Medulla oblongata (tissue), 1 donor: ENCODE measurements around the gene VPS4A.
"Not testable (repeated sequence)": the region's sequence is repeated elsewhere in the genome, so short reads cannot be mapped to it uniquely, and the experiment has no call there.

Experiments
- DNase-seq: peaks from one replicate; pipeline ENCODE4 v3.0.0-alpha.2; 2015; ENCODE audit errors: extremely low spot score

Gene VPS4A

DNA sequence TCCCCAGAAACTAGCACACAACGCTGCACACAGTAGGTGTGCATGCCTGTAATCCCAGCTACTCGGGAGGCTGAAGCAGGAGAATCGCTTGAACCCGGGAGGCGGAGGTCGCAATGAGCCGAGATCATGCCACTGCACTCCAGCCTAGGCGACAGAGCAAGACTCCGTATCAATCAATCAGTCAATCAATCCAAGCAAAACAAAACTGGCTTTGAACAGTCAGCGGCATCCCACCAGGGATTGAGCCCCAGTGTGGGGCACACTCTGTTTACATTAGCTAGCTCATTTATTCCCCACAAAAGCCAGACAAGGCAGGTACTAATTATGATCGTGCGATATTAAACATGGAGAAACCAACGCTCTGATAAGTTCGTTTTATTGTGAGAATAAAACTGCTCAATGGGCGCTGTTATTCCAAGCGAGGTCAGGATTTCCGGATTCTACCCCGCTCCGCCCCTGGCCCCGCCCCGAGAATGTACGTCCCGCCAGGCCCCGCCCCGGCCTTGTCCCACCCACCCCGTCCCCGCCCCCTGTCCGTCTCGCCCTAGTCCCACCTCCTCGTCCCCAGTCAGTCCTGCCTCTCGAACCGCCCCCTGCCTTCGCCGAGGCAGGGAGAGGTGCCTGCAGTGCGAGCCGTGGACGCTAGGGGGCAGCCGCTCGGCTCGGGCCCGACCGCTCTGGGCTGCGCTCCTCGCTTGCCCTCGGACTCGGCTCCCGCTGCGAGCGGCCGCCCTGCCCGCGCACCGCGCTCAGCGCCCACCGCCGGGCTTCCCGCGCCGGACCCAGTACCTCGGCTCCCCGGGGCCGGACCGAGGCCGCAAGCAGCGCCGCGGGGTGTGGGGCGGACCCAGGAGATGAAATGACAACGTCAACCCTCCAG is at the start of gene VPS4A:
Gene VPS4A (plus strand): TSS at position 698 of the 880 bp plus-strand sequence. CDS start 162 bp downstream, at position 860.
- DNase-seq, result peak; percentile 98

DNA sequence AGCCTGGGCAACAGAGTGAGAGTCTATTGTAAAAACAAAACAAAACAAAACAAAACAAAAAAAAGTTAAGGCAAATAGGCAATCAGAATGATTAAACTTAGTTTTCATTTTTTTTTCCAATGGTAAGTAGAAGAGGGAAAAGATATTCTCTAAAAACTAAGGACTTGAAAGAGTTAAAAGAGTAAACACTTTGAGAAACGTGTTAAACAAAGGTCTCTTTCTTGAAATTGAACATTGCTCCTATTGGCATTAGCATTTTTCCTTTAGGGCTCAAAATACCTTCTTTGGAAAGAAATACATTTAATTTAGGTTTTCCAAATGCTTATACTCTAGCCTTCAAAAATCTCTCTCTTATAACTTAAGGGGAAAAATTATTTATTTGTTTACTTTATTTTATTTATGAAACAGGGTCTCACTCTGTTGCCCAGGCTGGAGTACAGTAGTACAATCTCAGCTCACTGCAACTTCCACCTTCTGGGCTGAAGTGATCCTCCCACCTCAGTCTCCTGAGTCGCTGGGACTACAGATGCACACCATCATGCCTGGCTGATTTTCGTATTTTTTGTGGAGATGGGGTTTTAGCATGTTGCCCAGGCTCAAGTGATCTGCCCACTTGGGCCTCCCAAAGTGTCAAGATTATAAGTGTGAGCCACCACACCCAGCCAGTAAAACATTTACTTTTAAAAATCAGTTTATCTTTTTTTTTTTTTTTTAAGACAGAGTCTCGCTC is 44.7 kb upstream of the VPS4A start:
- no peak for DNase-seq

DNA sequence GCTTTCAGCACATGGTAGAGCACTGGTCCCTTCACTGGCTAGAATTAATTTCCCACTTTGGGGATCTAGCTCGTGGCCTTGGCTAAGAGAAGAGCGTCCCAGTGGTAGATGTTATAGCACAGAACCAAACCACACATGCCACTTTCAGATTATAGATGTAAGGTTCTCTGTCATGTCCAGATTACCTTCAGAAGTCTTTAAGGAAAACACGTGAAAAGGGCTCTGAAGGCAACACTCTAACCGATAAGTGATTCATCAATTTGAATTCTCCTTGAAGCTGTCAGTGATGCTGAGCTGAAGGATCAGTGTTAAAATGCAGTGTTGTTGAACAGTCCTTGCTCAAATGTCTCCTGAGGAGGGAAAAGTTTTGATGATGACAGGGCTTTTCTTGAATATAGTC is 43.5 kb upstream of the VPS4A start:
- no peak for DNase-seq

DNA sequence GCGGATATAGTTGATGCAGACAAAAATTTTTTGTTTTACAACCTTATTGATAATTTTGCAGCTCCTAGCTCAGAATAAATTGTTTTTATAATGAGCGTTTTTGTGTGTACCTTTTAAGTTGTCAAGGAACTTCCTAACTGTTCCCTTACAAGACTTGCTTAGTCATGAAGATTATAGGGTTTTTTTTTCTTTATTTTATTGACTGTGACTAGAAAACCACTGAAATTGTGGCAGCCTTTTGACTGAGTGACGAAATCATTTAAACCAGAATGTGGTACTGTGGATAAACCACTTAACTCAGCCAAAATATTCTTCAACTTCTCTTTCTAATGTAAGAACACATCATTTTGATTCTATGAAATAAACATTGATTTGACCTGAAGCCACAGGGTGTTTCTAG is 40.8 kb upstream of the VPS4A start:
- DNase-seq, result no peak

DNA sequence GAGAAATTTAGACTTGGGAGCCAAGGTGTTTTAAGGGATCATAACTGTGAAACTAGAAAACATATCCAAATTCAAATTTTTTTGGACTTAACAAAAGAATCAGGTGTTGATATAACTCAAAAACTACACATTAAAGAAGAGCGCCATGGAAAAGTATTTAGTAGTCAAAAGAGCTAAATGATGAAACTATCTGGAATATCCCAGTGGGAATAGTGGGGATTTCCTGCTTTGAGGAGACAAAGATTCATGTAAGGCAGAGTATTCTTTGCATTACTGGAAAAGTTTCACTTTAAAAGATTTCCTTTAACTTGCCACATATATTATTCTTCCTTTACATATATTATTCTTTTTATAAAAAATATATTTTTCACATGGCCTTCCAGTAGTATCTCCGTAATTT is 40.3 kb upstream of the VPS4A start:
- DNase-seq, result no peak

DNA sequence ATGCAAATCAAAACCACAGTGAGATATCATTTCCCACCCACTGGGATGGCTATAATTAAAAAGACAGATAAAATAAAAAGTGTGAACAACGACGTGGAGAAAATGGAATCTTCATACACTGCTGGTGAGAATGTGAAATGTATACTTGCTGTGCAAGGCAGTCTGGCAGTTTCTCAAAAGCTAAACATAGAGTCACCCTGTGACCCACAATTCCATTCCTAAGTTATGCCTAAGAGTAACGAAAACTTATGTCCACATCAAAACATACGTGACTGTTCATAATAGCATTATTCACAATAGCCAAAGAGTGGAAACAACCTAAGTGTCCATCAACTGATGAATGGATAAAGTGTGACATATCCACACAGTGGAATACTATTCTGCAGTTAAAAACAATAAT is 38.1 kb upstream of the VPS4A start:
- no peak for DNase-seq

DNA sequence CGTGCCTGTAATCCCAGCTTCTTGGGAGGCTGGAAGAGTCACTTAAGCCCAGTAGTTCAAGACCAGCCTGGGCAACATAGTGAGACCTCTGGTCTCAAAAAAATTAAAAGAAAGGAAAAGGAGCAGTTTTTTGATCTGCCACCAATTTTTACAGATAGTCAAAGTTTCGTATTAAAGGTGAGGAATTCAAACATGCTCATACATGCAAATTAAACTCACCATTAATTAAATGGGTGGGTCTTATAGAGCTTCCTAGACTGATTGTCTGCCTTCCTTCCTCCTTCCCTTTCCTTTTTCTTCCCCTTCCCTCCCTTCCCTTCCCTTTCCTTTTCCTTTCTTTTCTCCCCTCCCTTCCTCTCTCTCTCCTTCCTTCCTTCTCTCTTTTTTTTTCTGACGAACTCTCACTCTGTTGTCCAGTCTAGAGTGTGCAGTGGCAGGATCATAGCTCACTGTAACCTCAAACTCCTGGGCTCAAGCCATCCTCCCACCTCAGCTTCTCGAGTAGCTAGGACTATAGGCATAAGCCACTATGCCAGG is 36.4 kb upstream of the VPS4A start:
- no peak for DNase-seq

DNA sequence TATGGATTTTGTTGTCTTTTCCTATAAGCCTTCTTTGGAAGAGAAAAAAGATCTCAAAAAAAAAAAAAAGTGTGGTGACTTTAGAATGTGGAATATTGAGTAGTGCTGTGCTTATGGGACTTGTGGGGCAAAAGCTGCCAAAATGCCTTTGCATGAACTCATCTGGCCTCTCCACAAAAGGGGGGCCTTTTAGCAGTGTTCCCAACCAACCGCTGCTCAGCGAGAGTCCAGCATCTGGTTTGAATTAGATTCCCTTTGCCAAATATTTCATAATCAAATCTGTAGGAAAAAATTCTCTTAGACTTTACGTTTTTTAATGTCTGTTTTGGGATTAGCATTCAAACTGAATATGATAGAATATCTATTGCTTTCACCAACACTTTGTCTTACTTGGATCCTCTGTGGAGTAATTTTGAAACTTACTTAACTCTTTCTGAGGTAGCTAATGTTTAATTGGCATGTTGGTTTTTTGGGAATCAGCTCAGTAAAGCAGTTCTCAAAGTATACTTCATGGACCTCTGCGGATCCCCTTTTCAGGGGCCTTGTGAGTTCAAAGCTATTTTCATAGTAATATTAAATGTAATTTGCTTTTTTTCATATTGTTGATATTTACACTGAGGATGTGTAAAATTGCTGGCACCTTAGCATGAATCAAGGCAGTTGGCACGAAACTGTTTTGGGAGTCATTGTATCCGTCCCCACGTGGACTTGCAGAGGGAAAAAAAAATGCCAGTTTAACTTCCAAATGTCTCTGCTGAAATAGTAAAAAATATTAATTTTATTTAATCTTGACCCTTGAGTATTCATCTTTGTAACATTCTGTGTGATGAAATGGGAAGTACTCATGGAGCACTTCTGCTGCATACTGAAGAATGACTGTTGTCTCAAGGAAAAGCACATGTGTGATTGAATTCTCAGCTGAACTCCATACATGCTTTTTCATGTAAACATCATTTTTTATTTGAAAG is 34.7 kb upstream of the VPS4A start:
- no peak for DNase-seq

DNA sequence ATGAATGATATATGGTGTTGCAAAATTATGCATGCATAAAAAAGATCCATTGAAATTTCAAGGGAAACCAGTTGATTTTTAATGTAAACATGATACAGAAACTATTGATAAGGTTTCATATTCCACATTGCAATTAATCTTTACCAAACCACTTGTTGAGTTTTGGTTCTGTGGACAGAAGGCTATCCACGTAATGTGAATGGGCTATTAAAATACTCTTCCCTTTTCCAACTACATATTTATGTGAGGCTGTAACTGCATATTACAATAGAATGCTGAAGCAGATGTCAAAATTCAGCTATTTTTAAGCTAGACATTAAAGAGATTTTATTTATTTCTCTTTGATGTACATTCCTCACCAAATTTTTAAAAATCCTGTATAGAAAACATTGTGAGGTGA is 33.7 kb upstream of the VPS4A start:
- no peak for DNase-seq

DNA sequence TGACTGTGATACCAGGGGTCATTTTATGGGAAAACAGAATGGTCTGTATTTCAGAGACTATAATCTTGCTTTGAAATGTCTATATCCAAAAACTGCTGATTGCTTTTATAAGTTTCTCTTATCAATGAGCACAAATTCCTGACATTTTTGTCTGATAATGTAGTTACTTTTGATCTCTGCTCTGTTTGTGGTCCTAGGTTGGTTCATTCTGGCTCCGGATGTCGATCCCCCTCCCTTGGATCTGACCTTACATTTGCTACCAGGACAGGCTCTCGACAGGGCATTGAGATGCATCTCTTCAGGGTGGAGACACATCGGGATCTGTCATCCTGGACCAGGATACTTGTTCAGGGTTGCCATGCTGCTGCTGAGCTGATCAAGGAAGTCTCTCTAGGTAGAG is 27.3 kb upstream of the VPS4A start:
- DNase-seq, result no peak

DNA sequence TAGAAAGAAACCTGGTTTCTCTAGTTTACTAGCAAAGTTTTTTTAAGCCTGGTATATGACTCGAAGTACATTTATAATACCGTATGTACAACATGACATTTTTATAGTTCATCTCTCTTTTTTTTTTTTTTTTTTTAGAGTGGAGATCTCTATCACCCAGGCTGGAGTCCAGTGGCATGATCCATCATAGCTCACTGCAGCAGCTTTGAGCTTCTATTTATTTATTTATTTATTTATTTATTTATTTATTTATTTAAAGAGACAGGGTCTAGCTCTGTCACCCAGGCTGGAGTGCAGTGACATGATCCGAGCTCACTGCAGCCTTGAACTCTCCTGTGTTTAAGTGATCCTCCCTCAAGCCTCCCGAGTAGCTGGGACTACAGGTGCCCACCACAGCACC is 25.9 kb upstream of the VPS4A start:
- DNase-seq, result no peak

DNA sequence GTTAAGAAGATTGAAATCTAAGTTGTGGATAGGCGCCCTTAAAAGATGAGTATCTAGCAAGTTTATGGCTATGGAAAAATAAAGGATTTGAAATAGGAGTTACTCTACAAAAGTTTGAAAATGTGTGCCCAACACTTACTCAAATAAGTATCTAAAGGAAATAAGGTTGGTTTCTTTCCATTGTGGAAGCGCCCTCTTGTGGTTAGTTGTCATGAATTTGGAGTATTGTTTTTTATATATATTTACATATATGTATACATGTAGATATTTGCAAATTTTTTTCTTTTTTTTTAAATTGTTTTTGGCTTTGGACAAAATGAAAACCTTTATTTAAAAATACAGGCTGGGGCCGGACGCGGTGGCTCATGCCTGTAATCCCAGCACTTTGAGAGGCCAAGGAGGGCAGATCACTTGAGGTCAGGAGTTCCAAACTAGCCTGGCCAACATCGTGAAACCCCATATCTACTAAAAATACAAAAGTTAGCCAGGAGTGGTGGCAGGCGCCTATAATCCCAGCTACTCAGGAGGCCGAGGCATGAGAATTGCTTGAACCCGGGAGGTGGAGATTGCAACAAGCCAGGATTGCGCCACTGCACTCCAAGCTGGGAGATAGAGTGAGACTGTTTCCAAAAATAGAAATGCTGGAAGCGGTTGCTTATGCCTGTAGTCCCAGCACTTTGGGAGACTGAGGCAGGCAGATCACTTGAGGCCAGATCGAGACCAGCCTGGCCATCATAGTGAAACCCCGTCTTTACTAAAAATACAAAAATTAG is 24.0 kb upstream of the VPS4A start:
- DNase-seq, result peak; percentile 81

DNA sequence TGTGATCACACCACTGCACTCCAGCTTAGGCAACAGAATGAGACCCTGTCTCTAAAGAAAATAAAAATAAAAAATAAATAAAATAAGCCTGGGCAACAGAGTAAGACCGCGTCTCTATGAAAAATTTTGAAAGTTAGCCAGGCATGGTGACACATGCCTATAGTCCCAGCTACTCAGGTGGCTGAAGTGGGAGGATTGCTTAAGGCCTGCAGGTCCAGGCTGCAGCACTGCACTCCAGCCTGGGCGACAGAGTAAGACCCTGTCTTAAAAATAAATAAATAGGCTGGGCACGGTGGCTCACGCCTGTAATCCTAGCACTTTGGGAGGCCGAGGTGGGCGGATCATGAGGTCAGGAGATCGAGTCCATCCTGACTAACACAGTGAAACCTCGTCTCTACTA is 19.5 kb upstream of the VPS4A start:
- DNase-seq, result not testable (repeated sequence)

DNA sequence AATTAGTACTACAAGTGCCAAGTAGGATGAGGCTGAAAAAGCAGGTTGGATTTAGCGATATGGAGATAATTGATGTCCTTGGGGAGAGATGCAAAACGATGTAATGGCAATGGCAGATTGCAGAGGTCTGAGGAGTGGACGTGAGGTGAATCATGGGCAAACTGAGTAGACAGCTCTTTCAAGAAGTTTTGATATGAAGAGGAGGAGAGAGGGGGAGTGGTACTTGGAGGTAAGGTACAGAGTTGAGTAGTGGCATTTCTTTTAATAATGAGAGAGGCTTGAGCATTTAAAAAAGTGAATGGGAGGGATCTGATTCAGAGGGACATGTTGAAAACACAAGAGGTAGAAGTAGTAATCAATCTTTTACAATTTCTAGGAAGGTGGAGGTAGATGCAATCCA is 17.7 kb upstream of the VPS4A start:
- no peak for DNase-seq

DNA sequence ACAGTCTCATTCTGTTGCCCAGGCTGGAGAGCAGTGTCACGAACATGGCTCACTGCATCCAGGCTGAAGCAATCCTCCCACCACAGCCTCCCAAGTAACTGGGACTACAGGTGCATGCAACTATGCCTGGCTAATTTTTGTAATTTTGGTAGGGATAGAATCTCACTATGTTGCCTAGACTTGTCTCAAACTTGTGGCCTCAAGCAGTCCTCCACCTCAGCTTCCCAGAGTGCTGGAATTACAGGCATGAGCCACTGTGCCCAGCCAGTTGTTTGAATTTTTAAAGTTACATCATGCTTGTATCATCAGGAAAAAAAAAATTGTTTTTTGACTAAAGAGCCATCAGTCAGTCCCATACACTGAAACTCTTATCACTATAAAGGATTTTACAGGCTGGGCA is 17.1 kb upstream of the VPS4A start:
- no peak for DNase-seq

DNA sequence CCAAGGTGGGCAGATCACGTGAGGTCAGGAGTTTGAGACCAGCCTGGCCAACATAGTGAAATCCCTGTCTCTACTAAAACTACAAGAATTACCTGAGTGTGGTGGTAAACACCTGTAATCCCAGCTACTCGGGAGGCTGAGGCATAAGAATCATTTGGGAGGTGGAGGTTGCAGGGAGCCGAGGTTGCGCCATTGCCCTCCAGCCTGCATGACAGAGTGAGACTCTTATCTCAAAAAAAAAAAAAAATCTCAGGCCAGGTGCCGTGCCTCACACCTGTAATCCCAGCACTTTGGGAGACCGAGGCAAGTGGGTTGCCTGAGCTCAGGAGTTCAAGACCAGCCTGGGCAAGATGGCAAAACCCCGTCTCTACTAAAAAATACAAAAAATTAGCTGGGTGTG is 14.4 kb upstream of the VPS4A start:
- not testable (repeated sequence) for DNase-seq

DNA sequence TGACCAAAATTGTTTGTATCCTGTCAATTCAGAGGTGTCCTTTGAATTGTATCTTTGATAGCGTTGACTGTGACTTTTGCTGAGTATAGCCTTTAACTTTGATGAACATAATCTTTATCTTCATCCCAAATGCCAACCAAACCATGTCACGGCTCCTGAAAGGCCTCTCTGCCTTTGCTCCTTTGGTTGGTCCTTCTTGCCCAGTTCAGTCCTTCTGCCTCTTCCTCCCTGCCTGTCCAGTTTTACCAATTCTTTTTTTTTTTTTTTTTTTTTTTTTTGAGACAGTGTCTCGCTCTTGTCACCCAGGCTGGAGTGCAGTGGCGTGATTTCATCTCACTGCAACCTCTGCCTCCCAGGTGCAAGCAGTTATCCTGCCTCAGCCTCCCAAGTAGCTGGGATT is 12.9 kb upstream of the VPS4A start:
- DNase-seq, result no peak

DNA sequence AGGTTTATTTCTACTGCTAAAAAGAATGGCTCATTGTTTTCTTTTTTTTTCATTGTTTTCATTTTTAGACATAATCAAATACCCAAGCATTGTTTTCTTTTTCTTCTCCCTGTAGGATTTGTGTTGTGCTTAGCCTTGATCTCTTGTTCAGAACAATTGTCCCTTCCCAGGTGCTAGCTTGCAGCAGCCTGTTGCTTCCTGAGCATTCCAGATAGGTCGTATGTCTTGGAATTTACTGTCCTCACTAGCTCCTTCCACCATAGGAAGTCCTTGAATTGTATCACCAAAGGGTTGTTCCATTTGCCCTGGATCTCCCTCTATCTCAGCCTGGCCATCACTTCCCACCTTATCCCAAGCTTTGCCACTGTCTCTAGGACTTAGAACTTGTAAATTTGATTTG is 10.0 kb upstream of the VPS4A start:
- DNase-seq, result no peak

DNA sequence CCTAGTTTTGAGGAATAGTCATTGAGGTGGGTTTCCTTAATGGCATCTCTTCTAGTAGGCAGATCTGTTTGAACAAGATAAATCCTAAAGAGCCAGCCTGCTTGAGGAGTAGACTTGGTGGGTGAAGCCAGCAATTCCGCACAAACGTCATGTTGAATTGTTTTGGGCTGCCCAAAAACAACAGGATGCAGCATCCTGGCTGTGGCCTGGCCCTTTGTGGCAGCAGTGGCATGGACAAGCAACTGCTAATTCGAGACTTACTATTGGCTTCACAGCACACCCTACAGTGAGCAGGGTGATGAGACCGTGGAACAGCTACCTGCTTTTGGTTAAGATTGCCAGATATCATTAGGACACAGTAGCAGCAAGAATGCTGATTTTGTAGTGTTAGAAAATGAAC is 9.3 kb upstream of the VPS4A start:
- no peak for DNase-seq

DNA sequence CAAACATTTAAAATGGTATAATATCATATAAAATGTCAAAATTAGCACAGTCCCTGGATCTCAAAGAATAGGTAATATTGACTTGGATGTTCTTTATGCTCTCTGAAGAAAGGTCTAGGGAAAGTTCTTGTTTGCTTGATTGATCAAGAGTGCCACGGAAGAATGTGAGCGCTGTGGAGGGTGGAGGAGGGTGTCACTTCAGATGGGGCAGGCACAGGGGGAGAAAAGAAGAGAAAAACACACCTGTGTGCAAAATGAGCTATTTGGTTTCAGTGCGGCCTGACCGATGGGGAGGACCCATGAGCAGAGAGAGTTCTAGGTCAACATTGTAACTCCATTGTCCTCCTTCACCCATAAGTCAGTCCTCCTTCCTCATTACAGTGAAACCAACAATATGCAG is 8.8 kb upstream of the VPS4A start:
- DNase-seq, result no peak

DNA sequence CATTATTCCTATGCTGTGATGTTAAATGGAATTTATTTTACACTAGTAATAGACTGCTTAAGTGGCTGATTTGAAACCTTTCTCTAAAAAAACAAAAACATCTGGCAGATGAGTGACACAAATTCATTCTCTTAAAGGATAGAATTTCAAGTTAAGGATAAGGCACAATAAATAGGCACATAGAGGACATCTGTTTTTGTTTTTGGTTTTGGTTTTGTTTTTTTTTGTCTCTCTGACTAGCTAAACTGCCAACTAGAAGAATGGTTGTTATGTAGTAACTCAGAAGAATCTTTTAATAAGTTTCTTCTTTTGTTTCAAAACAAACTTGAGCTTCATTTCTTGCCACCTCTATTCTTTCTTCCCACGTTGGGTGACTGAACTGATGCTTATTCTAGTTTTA is 5.1 kb upstream of the VPS4A start:
- no peak for DNase-seq
